Retinal pigment epithelial cell (primary cell): ENCODE results near the gene NOX4.
A peak's percentile ranks its signal among the peaks of the same experiment; 100 is the strongest.

Source experiments
- DNase-seq: peaks from one replicate; pipeline ENCODE4 v3.0.0-alpha.2; 2010; ENCODE audit warnings: low read depth
- H3K4me3 ChIP-seq: 2 replicates; pipeline ENCODE4 v1.5.1; 2011; ENCODE audit warnings: mild to moderate bottlenecking, low read length, control low read depth, moderate library complexity
- CTCF ChIP-seq: conservative IDR thresholded peaks from 2 replicates; pipeline ENCODE4 v1.5.1; 2011; ENCODE audit warnings: low read depth, low read length, control low read depth, inconsistent platforms

Gene NOX4

DNA sequence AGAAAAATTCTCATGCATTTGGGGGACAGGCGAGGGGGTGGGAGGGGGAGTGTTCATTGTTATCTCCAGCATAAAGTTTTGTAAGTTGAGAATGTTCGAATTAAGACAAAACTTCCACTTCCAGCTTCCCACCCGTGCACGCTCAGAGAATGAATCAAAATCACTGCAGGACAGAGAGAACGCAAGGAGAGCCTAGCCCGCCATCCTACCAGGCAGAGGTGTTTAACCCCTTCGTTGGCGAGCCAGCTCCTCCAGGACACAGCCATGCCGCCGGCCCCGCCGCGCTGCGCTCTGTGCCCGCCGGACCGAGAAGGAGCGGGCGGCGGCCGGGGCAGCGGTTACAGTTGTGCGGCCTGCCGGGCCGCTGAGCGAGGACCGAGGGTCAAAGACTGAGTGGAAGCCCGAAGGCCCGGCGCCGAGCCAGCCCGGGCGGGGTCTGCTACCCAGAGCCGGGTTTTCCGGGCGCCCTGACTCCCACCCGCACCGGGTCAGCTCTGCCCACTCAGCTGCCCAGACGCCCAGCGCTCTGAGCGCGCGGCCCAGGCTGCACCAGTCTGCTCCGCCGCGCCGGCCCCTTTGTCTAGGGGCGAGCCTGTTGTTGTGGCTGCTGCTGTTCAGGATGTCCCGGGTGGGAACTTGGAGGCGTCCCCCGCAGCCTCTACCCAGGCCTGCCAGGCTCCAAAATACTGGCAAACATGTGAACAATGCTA, at the start of gene NOX4:
NOX4 (minus strand) TSS at position 395 of the 710 bp plus-strand sequence; CDS start at position 266, 129 bp downstream.
- H3K4me3 ChIP-seq: peak within 1 kb of the TSS; percentile 67
- TF ChIP-seq CTCF: no peak
- peak; percentile 65 for DNase-seq

GRCh38 chr11:89540826-89541225, 49.7 kb upstream of the NOX4 start:
- no peak for DNase-seq
- TF ChIP-seq CTCF: no peak
- H3K4me3 ChIP-seq: no peak overlapping the region

DNA sequence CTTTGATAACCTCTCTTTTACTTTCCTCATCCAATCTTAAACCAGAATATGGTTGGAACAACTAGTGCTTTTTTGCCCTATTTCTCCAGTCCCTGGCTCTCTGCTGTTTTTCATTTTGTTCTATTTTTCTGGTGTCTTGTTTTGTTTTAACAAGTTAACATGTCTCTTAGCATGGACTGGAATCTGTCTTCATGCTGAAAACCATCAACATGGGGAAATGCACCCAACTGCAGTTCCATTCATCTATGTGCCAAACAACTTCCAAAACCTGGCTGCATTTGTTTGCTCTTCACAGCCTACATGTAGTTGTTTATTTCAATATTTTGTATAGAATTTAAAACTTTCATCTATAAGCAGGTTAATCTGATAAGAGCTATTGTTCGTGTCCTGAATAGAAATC, 46.8 kb upstream of the NOX4 start:
- no peak for DNase-seq
- H3K4me3 ChIP-seq: no peak overlapping the region
- TF ChIP-seq CTCF: no peak

GRCh38 chr11:89536926-89537325, 45.8 kb upstream of the NOX4 start:
- no peak for TF ChIP-seq CTCF

DNA sequence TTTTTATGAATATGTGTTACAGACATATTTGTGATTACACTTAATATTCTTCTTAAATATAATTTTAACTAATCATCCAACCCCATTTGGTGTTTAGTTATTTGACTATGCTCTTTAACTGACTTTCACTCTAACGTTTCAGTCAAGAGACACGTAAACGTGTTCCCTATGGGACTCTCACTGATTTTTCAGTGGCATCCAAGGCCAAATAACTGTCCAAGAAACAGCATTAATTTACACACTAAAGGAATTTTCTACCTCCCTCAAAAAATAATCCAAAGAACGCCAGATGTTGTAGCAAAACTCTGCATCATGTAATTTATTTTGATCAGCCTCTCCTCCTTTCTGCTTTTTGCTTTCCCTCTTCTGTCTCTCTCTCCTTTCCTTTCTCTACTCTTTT, 44.0 kb upstream of the NOX4 start:
- no peak for TF ChIP-seq CTCF
- no peak for DNase-seq
- no peak overlapping the region for H3K4me3 ChIP-seq

More at GRCh38 chr11:89536926-89537325, 45.8 kb upstream of the NOX4 start:
- no peak overlapping the region for H3K4me3 ChIP-seq
- no peak for DNase-seq

GRCh38 chr11:89529626-89530380, 38.6 kb upstream of the NOX4 start:
- H3K4me3 ChIP-seq: no peak overlapping the region
- DNase-seq: no peak
- TF ChIP-seq CTCF: no peak

DNA sequence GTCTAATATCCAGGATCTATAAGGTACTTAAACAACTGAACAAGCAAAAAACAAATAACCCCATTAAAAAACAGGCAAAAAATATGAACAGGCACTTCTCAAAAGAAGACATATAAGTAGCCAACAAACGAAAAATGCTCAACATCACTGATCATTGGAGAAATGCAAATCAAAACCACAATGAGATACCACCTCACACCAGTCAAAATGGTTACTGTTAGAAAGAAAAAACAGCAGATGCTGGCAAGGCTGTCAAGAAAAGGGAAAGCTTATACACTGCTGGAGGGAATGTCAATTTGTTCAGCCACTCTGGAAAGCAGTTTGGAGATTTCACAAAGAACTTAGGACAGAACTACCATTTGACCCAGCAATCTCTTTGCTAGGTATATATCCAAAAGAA, 30.6 kb upstream of the NOX4 start:
- no peak for DNase-seq
- no peak for TF ChIP-seq CTCF
- H3K4me3 ChIP-seq: no peak overlapping the region
